B cell (primary cell): ENCODE data around the gene MAP3K5.

Source experiments
- CTCF ChIP-seq: fragments of 200-600 bp; IDR thresholded peaks from one replicate; pipeline ENCODE4 v1.8.0; 2022; ENCODE audit warnings: antibody characterized with exemption, mild to moderate bottlenecking
- EZH2 ChIP-seq: IDR thresholded peaks from 2 replicates; pipeline ENCODE4 v1.6.1; 2012; ENCODE audit warnings: borderline replicate concordance, low read depth, mild to moderate bottlenecking, moderate library complexity, low read length; ENCODE audit not compliant: insufficient read depth, poor library complexity, severe bottlenecking

- TF ChIP-seq CTCF (no peak), EZH2 (no peak)
Observed at GRCh38 chr6:136576821-136577220, 215.5 kb downstream of the MAP3K5 start.
